Hepatocyte (in vitro differentiated cells): Measurements from ENCODE around the gene DDX6.

ENCODE experiments used
- CTCF ChIP-seq: fragments of 200-600 bp; sonication (generic); IDR thresholded peaks from 2 replicates; pipeline ENCODE4 v1.5.1; 2016; ENCODE audit warnings: antibody characterized with exemption, mild to moderate bottlenecking; ENCODE audit not compliant: poor library complexity
- EZH2 ChIP-seq: fragments of 200-600 bp; sonication (generic); IDR thresholded peaks from 2 replicates; pipeline ENCODE4 v1.6.1; 2016; ENCODE audit warnings: antibody characterized with exemption, mild to moderate bottlenecking, borderline replicate concordance

- TF ChIP-seq CTCF (no peak), EZH2 (no peak)
These were observed 84.5 kb downstream of the DDX6 start for GRCh38 chr11:118706546-118706825.
